GM23338 (cell line): ENCODE measurements around the gene SNW1.
"Not testable (repeated sequence)": the region's sequence is repeated elsewhere in the genome, so short reads cannot be mapped to it uniquely, and the experiment has no call there.

ENCODE experiments used
- CREB1 ChIP-seq: fragments of 250-450 bp; sonication (Bioruptor Pico); IDR thresholded peaks from 2 replicates; pipeline ENCODE4 v1.5.0; 2020; ENCODE audit warnings: low read depth, mild to moderate bottlenecking, moderate library complexity
- EZH2 ChIP-seq: fragments of 200-600 bp; sonication (generic); IDR thresholded peaks from one replicate; pipeline ENCODE4 v1.8.0; 2017; ENCODE audit warnings: antibody characterized with exemption, mild to moderate bottlenecking, low read depth; ENCODE audit not compliant: unreplicated experiment
- EZH2phosphoT487 ChIP-seq: fragments of 200-600 bp; sonication (generic); IDR thresholded peaks from one replicate; pipeline ENCODE4 v1.8.1; 2018; ENCODE audit warnings: antibody characterized with exemption; ENCODE audit not compliant: unreplicated experiment
- JUNB ChIP-seq: IDR thresholded peaks from one replicate; pipeline ENCODE4 v1.6.1; 2016; ENCODE audit warnings: antibody characterized with exemption; ENCODE audit not compliant: unreplicated experiment
- NANOG ChIP-seq: IDR thresholded peaks from 2 replicates; pipeline ENCODE4 v1.6.1; 2016; ENCODE audit warnings: antibody characterized with exemption, borderline replicate concordance
- POLR2AphosphoS5 ChIP-seq: IDR thresholded peaks from 2 replicates; pipeline ENCODE4 v1.6.1; 2016; ENCODE audit warnings: antibody characterized with exemption, low read depth
- STAT1 ChIP-seq: IDR thresholded peaks from one replicate; pipeline ENCODE4 v1.6.1; 2016; ENCODE audit warnings: antibody characterized with exemption; ENCODE audit not compliant: unreplicated experiment
- ZNF114 ChIP-seq: fragments of 250-450 bp; sonication (Bioruptor Pico); IDR thresholded peaks from 2 replicates; pipeline ENCODE4 v1.5.0; 2020; ENCODE audit warnings: mild to moderate bottlenecking, moderate library complexity
- ZNF331 ChIP-seq: fragments of 250-450 bp; sonication (Bioruptor Pico); IDR thresholded peaks from 2 replicates; pipeline ENCODE4 v1.5.0; 2020; ENCODE audit warnings: low read depth, mild to moderate bottlenecking, moderate library complexity
- TF ChIP-seq, protein P1 (sequence below), 2 experiments: fragments of 200-600 bp in 1 of 2; sonication (generic) in 1 of 2; conservative IDR thresholded peaks; 2 replicates each; pipeline versions ENCODE4 v1.5.1 to v1.6.1; 2016 to 2017; ENCODE audit warnings: antibody characterized with exemption in 2 of 2, low read depth in 2 of 2, mild to moderate bottlenecking in 2 of 2, moderate library complexity in 1 of 2
- TF ChIP-seq, protein P2 (sequence below): fragments of 250-450 bp; sonication (Bioruptor Pico); IDR thresholded peaks from 2 replicates; pipeline ENCODE4 v1.5.0; 2020; ENCODE audit warnings: mild to moderate bottlenecking, moderate library complexity
- TF ChIP-seq, protein P3 (sequence below): IDR thresholded peaks from one replicate; pipeline ENCODE4 v1.6.1; 2018; ENCODE audit warnings: antibody characterized with exemption; ENCODE audit not compliant: unreplicated experiment
- TF ChIP-seq, protein P4 (sequence below): IDR thresholded peaks from 2 replicates; pipeline ENCODE4 v1.6.1; 2016; ENCODE audit warnings: antibody characterized with exemption

DNA sequence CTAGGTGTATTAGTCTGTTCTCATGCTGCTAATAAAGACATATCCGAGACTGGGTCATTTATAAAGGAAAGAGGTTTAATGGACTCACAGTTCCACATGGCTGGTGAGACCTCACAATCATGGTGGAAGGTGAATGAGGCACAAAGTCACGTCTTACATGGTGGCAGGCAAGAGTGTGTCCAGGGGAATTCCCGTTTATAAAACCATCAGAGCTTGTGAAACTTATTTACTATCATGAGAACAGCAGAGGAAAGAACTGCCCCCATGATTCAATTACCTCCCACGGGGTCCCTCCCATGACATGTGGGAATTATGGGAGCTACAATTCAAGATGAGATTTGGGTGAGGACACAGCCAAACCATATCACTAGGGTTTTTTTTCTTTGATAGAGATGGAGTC is 13.0 kb upstream of the SNW1 start:
- TF ChIP-seq, protein P1, sequence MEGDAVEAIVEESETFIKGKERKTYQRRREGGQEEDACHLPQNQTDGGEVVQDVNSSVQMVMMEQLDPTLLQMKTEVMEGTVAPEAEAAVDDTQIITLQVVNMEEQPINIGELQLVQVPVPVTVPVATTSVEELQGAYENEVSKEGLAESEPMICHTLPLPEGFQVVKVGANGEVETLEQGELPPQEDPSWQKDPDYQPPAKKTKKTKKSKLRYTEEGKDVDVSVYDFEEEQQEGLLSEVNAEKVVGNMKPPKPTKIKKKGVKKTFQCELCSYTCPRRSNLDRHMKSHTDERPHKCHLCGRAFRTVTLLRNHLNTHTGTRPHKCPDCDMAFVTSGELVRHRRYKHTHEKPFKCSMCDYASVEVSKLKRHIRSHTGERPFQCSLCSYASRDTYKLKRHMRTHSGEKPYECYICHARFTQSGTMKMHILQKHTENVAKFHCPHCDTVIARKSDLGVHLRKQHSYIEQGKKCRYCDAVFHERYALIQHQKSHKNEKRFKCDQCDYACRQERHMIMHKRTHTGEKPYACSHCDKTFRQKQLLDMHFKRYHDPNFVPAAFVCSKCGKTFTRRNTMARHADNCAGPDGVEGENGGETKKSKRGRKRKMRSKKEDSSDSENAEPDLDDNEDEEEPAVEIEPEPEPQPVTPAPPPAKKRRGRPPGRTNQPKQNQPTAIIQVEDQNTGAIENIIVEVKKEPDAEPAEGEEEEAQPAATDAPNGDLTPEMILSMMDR (conservative IDR thresholded peaks at IDR 0.05; ENCODE audit: low read depth in 2 of 2) = not testable (repeated sequence)
- TF ChIP-seq, protein P2, sequence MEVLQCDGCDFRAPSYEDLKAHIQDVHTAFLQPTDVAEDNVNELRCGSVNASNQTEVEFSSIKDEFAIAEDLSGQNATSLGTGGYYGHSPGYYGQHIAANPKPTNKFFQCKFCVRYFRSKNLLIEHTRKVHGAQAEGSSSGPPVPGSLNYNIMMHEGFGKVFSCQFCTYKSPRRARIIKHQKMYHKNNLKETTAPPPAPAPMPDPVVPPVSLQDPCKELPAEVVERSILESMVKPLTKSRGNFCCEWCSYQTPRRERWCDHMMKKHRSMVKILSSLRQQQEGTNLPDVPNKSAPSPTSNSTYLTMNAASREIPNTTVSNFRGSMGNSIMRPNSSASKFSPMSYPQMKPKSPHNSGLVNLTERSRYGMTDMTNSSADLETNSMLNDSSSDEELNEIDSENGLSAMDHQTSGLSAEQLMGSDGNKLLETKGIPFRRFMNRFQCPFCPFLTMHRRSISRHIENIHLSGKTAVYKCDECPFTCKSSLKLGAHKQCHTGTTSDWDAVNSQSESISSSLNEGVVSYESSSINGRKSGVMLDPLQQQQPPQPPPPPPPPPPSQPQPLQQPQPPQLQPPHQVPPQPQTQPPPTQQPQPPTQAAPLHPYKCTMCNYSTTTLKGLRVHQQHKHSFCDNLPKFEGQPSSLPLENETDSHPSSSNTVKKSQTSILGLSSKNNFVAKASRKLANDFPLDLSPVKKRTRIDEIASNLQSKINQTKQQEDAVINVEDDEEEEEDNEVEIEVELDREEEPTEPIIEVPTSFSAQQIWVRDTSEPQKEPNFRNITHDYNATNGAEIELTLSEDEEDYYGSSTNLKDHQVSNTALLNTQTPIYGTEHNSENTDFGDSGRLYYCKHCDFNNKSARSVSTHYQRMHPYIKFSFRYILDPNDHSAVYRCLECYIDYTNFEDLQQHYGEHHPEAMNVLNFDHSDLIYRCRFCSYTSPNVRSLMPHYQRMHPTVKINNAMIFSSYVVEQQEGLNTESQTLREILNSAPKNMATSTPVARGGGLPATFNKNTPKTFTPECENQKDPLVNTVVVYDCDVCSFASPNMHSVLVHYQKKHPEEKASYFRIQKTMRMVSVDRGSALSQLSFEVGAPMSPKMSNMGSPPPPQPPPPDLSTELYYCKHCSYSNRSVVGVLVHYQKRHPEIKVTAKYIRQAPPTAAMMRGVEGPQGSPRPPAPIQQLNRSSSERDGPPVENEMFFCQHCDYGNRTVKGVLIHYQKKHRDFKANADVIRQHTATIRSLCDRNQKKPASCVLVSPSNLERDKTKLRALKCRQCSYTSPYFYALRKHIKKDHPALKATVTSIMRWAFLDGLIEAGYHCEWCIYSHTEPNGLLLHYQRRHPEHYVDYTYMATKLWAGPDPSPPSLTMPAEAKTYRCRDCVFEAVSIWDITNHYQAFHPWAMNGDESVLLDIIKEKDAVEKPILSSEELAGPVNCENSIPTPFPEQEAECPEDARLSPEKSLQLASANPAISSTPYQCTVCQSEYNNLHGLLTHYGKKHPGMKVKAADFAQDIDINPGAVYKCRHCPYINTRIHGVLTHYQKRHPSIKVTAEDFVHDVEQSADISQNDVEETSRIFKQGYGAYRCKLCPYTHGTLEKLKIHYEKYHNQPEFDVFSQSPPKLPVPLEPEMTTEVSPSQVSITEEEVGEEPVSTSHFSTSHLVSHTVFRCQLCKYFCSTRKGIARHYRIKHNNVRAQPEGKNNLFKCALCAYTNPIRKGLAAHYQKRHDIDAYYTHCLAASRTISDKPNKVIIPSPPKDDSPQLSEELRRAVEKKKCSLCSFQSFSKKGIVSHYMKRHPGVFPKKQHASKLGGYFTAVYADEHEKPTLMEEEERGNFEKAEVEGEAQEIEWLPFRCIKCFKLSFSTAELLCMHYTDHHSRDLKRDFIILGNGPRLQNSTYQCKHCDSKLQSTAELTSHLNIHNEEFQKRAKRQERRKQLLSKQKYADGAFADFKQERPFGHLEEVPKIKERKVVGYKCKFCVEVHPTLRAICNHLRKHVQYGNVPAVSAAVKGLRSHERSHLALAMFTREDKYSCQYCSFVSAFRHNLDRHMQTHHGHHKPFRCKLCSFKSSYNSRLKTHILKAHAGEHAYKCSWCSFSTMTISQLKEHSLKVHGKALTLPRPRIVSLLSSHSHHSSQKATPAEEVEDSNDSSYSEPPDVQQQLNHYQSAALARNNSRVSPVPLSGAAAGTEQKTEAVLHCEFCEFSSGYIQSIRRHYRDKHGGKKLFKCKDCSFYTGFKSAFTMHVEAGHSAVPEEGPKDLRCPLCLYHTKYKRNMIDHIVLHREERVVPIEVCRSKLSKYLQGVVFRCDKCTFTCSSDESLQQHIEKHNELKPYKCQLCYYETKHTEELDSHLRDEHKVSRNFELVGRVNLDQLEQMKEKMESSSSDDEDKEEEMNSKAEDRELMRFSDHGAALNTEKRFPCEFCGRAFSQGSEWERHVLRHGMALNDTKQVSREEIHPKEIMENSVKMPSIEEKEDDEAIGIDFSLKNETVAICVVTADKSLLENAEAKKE = not testable (repeated sequence)
- not testable (repeated sequence) for TF ChIP-seq EZH2; CREB1 (CRISPR knock-in tag); EZH2phosphoT487; POLR2AphosphoS5; NANOG; ZNF331 (CRISPR knock-in tag); JUNB; STAT1; ZNF114 (CRISPR knock-in tag)
- TF ChIP-seq, protein P3, sequence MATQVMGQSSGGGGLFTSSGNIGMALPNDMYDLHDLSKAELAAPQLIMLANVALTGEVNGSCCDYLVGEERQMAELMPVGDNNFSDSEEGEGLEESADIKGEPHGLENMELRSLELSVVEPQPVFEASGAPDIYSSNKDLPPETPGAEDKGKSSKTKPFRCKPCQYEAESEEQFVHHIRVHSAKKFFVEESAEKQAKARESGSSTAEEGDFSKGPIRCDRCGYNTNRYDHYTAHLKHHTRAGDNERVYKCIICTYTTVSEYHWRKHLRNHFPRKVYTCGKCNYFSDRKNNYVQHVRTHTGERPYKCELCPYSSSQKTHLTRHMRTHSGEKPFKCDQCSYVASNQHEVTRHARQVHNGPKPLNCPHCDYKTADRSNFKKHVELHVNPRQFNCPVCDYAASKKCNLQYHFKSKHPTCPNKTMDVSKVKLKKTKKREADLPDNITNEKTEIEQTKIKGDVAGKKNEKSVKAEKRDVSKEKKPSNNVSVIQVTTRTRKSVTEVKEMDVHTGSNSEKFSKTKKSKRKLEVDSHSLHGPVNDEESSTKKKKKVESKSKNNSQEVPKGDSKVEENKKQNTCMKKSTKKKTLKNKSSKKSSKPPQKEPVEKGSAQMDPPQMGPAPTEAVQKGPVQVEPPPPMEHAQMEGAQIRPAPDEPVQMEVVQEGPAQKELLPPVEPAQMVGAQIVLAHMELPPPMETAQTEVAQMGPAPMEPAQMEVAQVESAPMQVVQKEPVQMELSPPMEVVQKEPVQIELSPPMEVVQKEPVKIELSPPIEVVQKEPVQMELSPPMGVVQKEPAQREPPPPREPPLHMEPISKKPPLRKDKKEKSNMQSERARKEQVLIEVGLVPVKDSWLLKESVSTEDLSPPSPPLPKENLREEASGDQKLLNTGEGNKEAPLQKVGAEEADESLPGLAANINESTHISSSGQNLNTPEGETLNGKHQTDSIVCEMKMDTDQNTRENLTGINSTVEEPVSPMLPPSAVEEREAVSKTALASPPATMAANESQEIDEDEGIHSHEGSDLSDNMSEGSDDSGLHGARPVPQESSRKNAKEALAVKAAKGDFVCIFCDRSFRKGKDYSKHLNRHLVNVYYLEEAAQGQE = not testable (repeated sequence)
- TF ChIP-seq, protein P4, sequence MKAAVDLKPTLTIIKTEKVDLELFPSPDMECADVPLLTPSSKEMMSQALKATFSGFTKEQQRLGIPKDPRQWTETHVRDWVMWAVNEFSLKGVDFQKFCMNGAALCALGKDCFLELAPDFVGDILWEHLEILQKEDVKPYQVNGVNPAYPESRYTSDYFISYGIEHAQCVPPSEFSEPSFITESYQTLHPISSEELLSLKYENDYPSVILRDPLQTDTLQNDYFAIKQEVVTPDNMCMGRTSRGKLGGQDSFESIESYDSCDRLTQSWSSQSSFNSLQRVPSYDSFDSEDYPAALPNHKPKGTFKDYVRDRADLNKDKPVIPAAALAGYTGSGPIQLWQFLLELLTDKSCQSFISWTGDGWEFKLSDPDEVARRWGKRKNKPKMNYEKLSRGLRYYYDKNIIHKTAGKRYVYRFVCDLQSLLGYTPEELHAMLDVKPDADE = not testable (repeated sequence)
